Neuronal stem cell (in vitro differentiated cells): ENCODE results near the gene ERG28.

Source experiments
- DNase-seq: peaks from one replicate; pipeline ENCODE4 v3.0.0-alpha.2; 2013; ENCODE audit warnings: low spot score
- H2AFZ ChIP-seq: one replicate; pipeline ENCODE4 v1.6.1; 2013; ENCODE audit warnings: mild to moderate bottlenecking, low read length, inconsistent platforms
- H2AK5ac ChIP-seq: 2 replicates; pipeline ENCODE4 v1.6.1; 2013; ENCODE audit warnings: low read depth, mild to moderate bottlenecking, inconsistent platforms, low read length, moderate library complexity, mixed read lengths
- H2BK120ac ChIP-seq: 2 replicates; pipeline ENCODE4 v1.6.1; 2013; ENCODE audit warnings: low read depth, mild to moderate bottlenecking, inconsistent platforms, low read length, moderate library complexity, mixed read lengths
- H2BK12ac ChIP-seq: one replicate; pipeline ENCODE4 v1.6.1; 2013; ENCODE audit warnings: low read length, inconsistent platforms
- H2BK15ac ChIP-seq: 2 replicates; pipeline ENCODE4 v1.6.1; 2013; ENCODE audit warnings: mild to moderate bottlenecking, low read length, inconsistent platforms, mixed read lengths
- H2BK5ac ChIP-seq: one replicate; pipeline ENCODE4 v1.6.1; 2013; ENCODE audit warnings: inconsistent platforms, mild to moderate bottlenecking, low read length, moderate library complexity
- H3K14ac ChIP-seq: one replicate; pipeline ENCODE4 v1.6.1; 2013; ENCODE audit warnings: low read length, inconsistent platforms
- H3K18ac ChIP-seq: 2 replicates; pipeline ENCODE4 v1.6.1; 2013; ENCODE audit warnings: low read length, inconsistent platforms
- H3K23ac ChIP-seq: 2 replicates; pipeline ENCODE4 v1.6.1; 2013; ENCODE audit warnings: low read depth, mild to moderate bottlenecking, mixed read lengths, low read length, inconsistent platforms; ENCODE audit not compliant: poor library complexity
- H3K27ac ChIP-seq: replicated peaks from 3 replicates; pipeline ENCODE4 v1.5.1; 2013; ENCODE audit warnings: low read length, inconsistent platforms
- H3K27me3 ChIP-seq, 3 experiments: 2 replicates each; pipeline ENCODE4 v1.6.1; 2013; ENCODE audit warnings: low read length in 3 of 3, mild to moderate bottlenecking in 2 of 3, inconsistent platforms in 1 of 3, low read depth in 1 of 3, mixed read lengths in 1 of 3, moderate library complexity in 1 of 3; ENCODE audit not compliant: control insufficient read depth in 3 of 3, insufficient read depth in 3 of 3
- H3K36me3 ChIP-seq, 2 donors: replicated peaks in 1 of 2; 2 replicates each; pipeline ENCODE4 v1.6.1; 2013; ENCODE audit warnings: low read length in 2 of 2; ENCODE audit not compliant: control insufficient read depth in 2 of 2, insufficient read depth in 2 of 2
- H3K4ac ChIP-seq: 2 replicates; pipeline ENCODE4 v1.6.1; 2013; ENCODE audit warnings: inconsistent platforms, mild to moderate bottlenecking, low read length, moderate library complexity
- H3K4me1 ChIP-seq, 2 donors: 1 replicate in 1 of 2; 2 replicates in 1 of 2; pipeline ENCODE4 v1.6.1; 2013; ENCODE audit warnings: low read length in 2 of 2, low read depth in 1 of 2; ENCODE audit not compliant: control insufficient read depth in 2 of 2, insufficient read depth in 1 of 2
- H3K4me2 ChIP-seq: one replicate; pipeline ENCODE4 v1.6.1; 2013; ENCODE audit warnings: mild to moderate bottlenecking, low read length, inconsistent platforms; ENCODE audit not compliant: insufficient read depth, poor library complexity, severe bottlenecking
- H3K4me3 ChIP-seq, 2 donors: 2 replicates each; pipeline ENCODE4 v1.5.1; 2013; ENCODE audit warnings: low read length in 2 of 2, mild to moderate bottlenecking in 2 of 2, inconsistent platforms in 1 of 2, moderate library complexity in 1 of 2
- H3K79me1 ChIP-seq: one replicate; pipeline ENCODE4 v1.6.1; 2013; ENCODE audit warnings: low read depth, mild to moderate bottlenecking, inconsistent platforms, low read length, moderate library complexity
- H3K9ac ChIP-seq: one replicate; pipeline ENCODE4 v1.6.1; 2013; ENCODE audit warnings: mild to moderate bottlenecking, low read depth, low read length, inconsistent platforms; ENCODE audit not compliant: poor library complexity
- H3K9me3 ChIP-seq, 2 donors: replicated peaks in 1 of 2; 2 replicates each; pipeline versions ENCODE3 to v1.6.1; 2013; ENCODE audit warnings: low read length in 2 of 2, mild to moderate bottlenecking in 2 of 2, inconsistent platforms in 1 of 2, low read depth in 1 of 2, mixed read lengths in 1 of 2, moderate library complexity in 1 of 2; ENCODE audit not compliant: control insufficient read depth in 2 of 2, insufficient read depth in 1 of 2
- H4K8ac ChIP-seq: one replicate; pipeline ENCODE4 v1.6.1; 2013; ENCODE audit warnings: low read depth, mild to moderate bottlenecking, inconsistent platforms, low read length, moderate library complexity
- H4K91ac ChIP-seq: one replicate; pipeline ENCODE4 v1.6.1; 2013; ENCODE audit warnings: low read length, low read depth, mild to moderate bottlenecking, inconsistent platforms; ENCODE audit not compliant: poor library complexity
- WGBS, 2 donors: extraction: QIAGEN DNeasy Blood & Tissue Kit; methylation state at CpG; one replicate each; pipeline ENCODE4 v1.1.7; 2013; ENCODE audit warnings: missing lambda C conversion rate in 2 of 2, mixed read lengths in 1 of 2; ENCODE audit not compliant: insufficient read length in 2 of 2, insufficient replicate concordance in 1 of 2; ENCODE audit errors: extremely low coverage in 2 of 2; 5-methylcytosine and 5-hydroxymethylcytosine counted together

The ERG28 gene

GRCh38 chr14:75607842-75608640, 52.6 kb downstream of the ERG28 start:
- Histone ChIP-seq H3K9me3 (peaks cover 0 to 9% of the 10 kb centered on the region in 2 donors), H3K27me3 (no peaks in the 10 kb centered on the region), H3K4me1 (peaks cover 3% of the 10 kb centered on the region in 2 donors), H3K4ac (no peak overlapping the region), H3K27ac (no peak overlapping the region), H2AFZ (no peak overlapping the region), H3K9ac (no peak overlapping the region), H3K4me2 (no peak overlapping the region), H4K8ac (no peak overlapping the region), H2BK15ac (no peak overlapping the region), H3K36me3 (no peaks in the 10 kb centered on the region), H4K91ac (no peak overlapping the region), H3K23ac (no peak overlapping the region), H2BK5ac (no peak overlapping the region), H3K4me3 (no peak overlapping the region), H3K79me1 (no peaks in the 10 kb centered on the region), H3K18ac (no peak overlapping the region), H2BK120ac (no peak overlapping the region), H2AK5ac (no peak overlapping the region), H2BK12ac (no peak overlapping the region), H3K14ac (no peak overlapping the region)
- DNase-seq: no peak
- WGBS, 2 donors: no CpG with 5 or more reads among the region's 12 CpGs

GRCh38 chr14:75607044-75607443, 53.6 kb downstream of the ERG28 start:
- no peak overlapping the region for H2AFZ ChIP-seq
- no peak overlapping the region for H3K23ac ChIP-seq
- no peak overlapping the region for H2AK5ac ChIP-seq
- H3K9me3 ChIP-seq: peaks cover 0 to 4% of the 10 kb centered on the region in 2 donors
- H3K4me2 ChIP-seq: no peak overlapping the region
- WGBS, 2 donors: no CpG with 5 or more reads among the region's 1 CpG
- H3K27ac ChIP-seq: no peak overlapping the region
- H4K8ac ChIP-seq: no peak overlapping the region
- H3K14ac ChIP-seq: no peak overlapping the region
- H3K4me1 ChIP-seq: peaks cover under 1 to 3% of the 10 kb centered on the region in 2 donors
- no peaks in the 10 kb centered on the region for H3K27me3 ChIP-seq
- H2BK5ac ChIP-seq: no peak overlapping the region
- H3K4ac ChIP-seq: no peak overlapping the region
- no peak overlapping the region for H4K91ac ChIP-seq
- no peak overlapping the region for H2BK120ac ChIP-seq
- no peak overlapping the region for H3K18ac ChIP-seq
- no peak for DNase-seq
- H3K36me3 ChIP-seq: no peaks in the 10 kb centered on the region
- H2BK15ac ChIP-seq: no peak overlapping the region
- H3K9ac ChIP-seq: no peak overlapping the region
- no peaks in the 10 kb centered on the region for H3K79me1 ChIP-seq
- H3K4me3 ChIP-seq: no peak overlapping the region
- H2BK12ac ChIP-seq: no peak overlapping the region

DNA sequence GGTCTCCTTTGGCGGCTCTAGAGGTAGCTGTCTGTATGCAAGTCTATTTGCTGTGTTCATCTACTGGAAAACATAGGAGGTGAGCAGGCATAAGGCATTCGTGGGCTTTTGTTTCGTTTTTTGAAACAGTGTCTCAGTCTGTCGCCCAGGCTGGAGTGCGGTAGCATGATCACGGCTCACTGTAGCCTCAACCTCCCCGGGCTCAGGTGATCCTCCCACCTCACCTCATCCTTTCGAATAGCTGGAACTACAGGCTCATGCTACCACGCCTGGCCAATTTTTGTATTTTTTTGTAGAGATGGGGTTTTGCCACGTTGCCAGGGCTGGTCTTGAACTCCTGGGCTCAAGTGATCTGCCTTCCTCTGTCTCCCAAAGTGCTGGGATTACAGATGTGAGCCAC, 54.8 kb downstream of the ERG28 start:
- Histone ChIP-seq H3K9me3 (peaks cover 0 to 4% of the 10 kb centered on the region in 2 donors), H3K18ac (no peak overlapping the region), H3K14ac (no peak overlapping the region), H3K4ac (no peak overlapping the region), H3K4me3 (no peak overlapping the region), H4K8ac (no peak overlapping the region), H2BK5ac (no peak overlapping the region), H2BK15ac (no peak overlapping the region), H3K9ac (no peak overlapping the region), H3K23ac (no peak overlapping the region), H2BK12ac (no peak overlapping the region), H3K27me3 (no peaks in the 10 kb centered on the region), H2BK120ac (no peak overlapping the region), H3K27ac (no peak overlapping the region), H3K79me1 (no peaks in the 10 kb centered on the region), H2AK5ac (no peak overlapping the region), H3K4me1 (peaks cover 0 to 3% of the 10 kb centered on the region in 2 donors), H2AFZ (no peak overlapping the region), H3K4me2 (no peak overlapping the region), H4K91ac (no peak overlapping the region), H3K36me3 (no peaks in the 10 kb centered on the region)
- WGBS, 2 donors: no CpG with 5 or more reads among the region's 10 CpGs
- DNase-seq: no peak

GRCh38 chr14:75604979-75605851, 55.5 kb downstream of the ERG28 start:
- H2BK120ac ChIP-seq: no peak overlapping the region
- no peak overlapping the region for H3K4me2 ChIP-seq
- H3K4me1 ChIP-seq: peaks cover 0 to 3% of the 10 kb centered on the region in 2 donors
- H4K8ac ChIP-seq: no peak overlapping the region
- no peak overlapping the region for H2BK5ac ChIP-seq
- H2AK5ac ChIP-seq: no peak overlapping the region
- no peak overlapping the region for H3K9ac ChIP-seq
- H3K23ac ChIP-seq: no peak overlapping the region
- no peak overlapping the region for H2AFZ ChIP-seq
- H3K4me3 ChIP-seq: no peak overlapping the region
- WGBS, 2 donors: no CpG with 5 or more reads among the region's 11 CpGs
- no peak overlapping the region for H2BK12ac ChIP-seq
- H2BK15ac ChIP-seq: no peak overlapping the region
- H4K91ac ChIP-seq: no peak overlapping the region
- DNase-seq: no peak
- H3K36me3 ChIP-seq: no peaks in the 10 kb centered on the region
- H3K79me1 ChIP-seq: no peaks in the 10 kb centered on the region
- H3K18ac ChIP-seq: no peak overlapping the region
- H3K9me3 ChIP-seq: peaks cover 0 to 4% of the 10 kb centered on the region in 2 donors
- no peak overlapping the region for H3K27ac ChIP-seq
- H3K27me3 ChIP-seq: no peaks in the 10 kb centered on the region
- H3K14ac ChIP-seq: no peak overlapping the region
- H3K4ac ChIP-seq: no peak overlapping the region
